Measurements from ENCODE around the gene BMAL1.

GRCh38 chr11:13236626-13237025 is 41.0 kb upstream of the BMAL1 start:
- TF ChIP-seq POLR2AphosphoS5 (IDR thresholded peaks at IDR 0.05; ENCODE audit: low read depth, low read length), result no peak
- no peak for TF ChIP-seq CTCF (IDR thresholded peaks at IDR 0.05; ENCODE audit: control extremely low read depth in 1 of 3, insufficient read depth in 1 of 3, low read depth in 1 of 3, low read length in 3 of 3)
- TF ChIP-seq JUN (IDR thresholded peaks at IDR 0.05; ENCODE audit: low read depth, low read length), result no peak

Measured in H1 (cell line).